Measurements from ENCODE around the gene FPGS. TPM values are rescaled to one million over a fixed set of nuclear protein-coding genes. Genes with fewer than 3 reads are reported as not detected.

The FPGS gene
- total RNA-seq, 4 donors from 2014 or later = 58.5 to 78.0 (median 62.1) TPM

GRCh38 chr9:127853312-127854183 is 50.9 kb downstream of the FPGS start:
- peak overlapping the region; percentile 58 to 81 (median 72) for H3K27ac ChIP-seq
- no peak for DNase-seq
- intact Hi-C loops (cut with DNase I) = no loop called here
- TF ChIP-seq POLR2A (IDR thresholded peaks at IDR 0.05) (no peak), CTCF (IDR thresholded peaks at IDR 0.05) (no peak)
- WGBS, 2 donors = 55 to 57% methylated on average over 8 to 13 of the region's 13 CpGs
- no peaks in the 10 kb centered on the region for H3K36me3 ChIP-seq
- H3K9me3 ChIP-seq = no peaks in the 10 kb centered on the region
- H3K27me3 ChIP-seq = no peaks in the 10 kb centered on the region
- H3K4me3 ChIP-seq (replicated peaks in 1 of 3) = peak overlapping the region; percentile 2 to 54 (median 6)
- peaks cover under 1 to 35% of the 10 kb centered on the region in 2 donors for H3K4me1 ChIP-seq

DNA sequence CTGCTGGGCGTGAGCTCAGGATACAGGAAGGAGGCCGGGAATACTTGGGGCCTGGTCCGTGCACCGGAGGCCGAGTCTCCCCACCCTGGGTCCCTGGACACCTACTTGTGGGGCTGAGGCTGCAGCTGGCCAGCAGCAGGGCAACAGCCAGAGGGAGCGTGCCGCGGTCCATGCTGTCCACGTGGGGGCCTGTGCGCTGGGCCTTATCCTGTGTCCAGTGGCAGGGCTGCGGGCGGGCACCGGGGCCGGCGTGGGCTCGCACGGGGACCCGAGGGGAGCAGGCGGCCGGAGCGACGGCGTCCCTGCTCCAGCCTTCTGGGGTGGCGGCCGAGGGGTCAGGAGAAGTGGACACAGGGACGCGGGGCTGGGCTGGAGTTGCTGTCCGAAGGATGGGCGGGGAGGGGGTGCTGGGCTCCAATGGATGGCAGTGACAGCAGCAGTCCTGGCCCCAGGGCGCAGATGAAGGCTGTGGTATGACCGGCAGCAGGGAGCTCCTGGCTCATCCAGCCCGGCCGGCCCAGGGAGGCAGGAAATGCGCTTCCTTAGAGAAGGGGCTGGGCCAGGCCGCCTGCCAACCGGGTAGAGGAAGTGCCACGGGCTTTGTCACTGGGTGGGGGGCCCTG is 51.6 kb downstream of the FPGS start, which contains the start of gene ENG:
ENG (minus strand) TSS at position 475 of the 623 bp plus-strand sequence; CDS start at position 172, 303 bp downstream.
- no peak for TF ChIP-seq CTCF (IDR thresholded peaks at IDR 0.05)
- peak in 1 of 2 donors; percentile 40 for TF ChIP-seq POLR2A (IDR thresholded peaks at IDR 0.05)

DNA sequence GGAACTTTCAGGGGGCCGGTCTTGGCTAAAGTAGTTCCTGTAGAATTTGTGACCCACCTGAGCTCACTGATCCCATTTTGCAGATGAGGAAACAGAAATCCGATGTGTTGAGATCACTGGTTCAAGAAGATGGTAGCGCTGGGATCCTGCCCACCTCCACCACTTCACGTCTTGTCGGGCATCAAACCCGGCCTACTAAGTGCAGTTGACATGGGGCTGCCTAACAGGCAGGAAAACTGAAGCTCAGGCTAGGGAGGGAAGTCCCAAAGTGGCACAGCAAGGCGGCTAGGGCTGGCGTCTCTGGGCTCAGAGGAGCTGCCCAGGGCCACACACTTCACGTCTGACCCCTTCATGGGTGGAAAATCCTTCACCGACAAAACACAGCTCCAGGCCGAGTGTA is 52.3 kb downstream of the FPGS start:
- Histone ChIP-seq H3K27me3 (no peaks in the 10 kb centered on the region), H3K36me3 (no peaks in the 10 kb centered on the region), H3K4me3 (replicated peaks in 1 of 3) (no peak overlapping the region), H3K9me3 (no peaks in the 10 kb centered on the region), H3K27ac (peak overlapping the region; percentile 58 to 81 (median 72)), H3K4me1 (peaks cover 6 to 49% of the 10 kb centered on the region in 2 donors)
- intact Hi-C loops (cut with DNase I) = no loop called here
- 61 to 85% methylated on average over 5 to 10 of the region's 11 CpGs for WGBS, 2 donors
- DNase-seq = no peak
- TF ChIP-seq CTCF (IDR thresholded peaks at IDR 0.05) (no peak), POLR2A (IDR thresholded peaks at IDR 0.05) (no peak)

More for the DNA sequence above, 51.6 kb downstream of the FPGS start, which contains the start of gene ENG:
- Histone ChIP-seq H3K27ac (peak within 1 kb of the TSS; percentile 58 to 81 (median 72)), H3K4me1 (peaks cover 6 to 43% of the 10 kb centered on the region in 2 donors), H3K36me3 (no peaks in the 10 kb centered on the region), H3K27me3 (no peaks in the 10 kb centered on the region), H3K4me3 (replicated peaks in 1 of 3) (peak within 1 kb of the TSS; percentile 2 to 54 (median 6)), H3K9me3 (no peaks in the 10 kb centered on the region)
- DNase-seq = peak; percentile 52 to 53
- WGBS, 2 donors = 55 to 69% methylated on average over 14 to 29 of the region's 37 CpGs
- intact Hi-C loops (cut with DNase I) = no loop called here

GRCh38 chr9:127855522-127855921 is 52.8 kb downstream of the FPGS start:
- Histone ChIP-seq H3K27ac (no peak overlapping the region), H3K36me3 (no peaks in the 10 kb centered on the region), H3K4me3 (replicated peaks in 1 of 3) (no peak overlapping the region), H3K4me1 (peaks cover 6 to 51% of the 10 kb centered on the region in 2 donors), H3K27me3 (no peaks in the 10 kb centered on the region), H3K9me3 (no peaks in the 10 kb centered on the region)
- intact Hi-C loops (cut with DNase I) = no loop called here
- TF ChIP-seq CTCF (IDR thresholded peaks at IDR 0.05) (no peak), POLR2A (IDR thresholded peaks at IDR 0.05) (no peak)
- DNase-seq = no peak
- WGBS, 2 donors = 94 to 96% methylated on average over 5 of the region's 5 CpGs
